ENCODE measurements around the gene WIZ.

DNA sequence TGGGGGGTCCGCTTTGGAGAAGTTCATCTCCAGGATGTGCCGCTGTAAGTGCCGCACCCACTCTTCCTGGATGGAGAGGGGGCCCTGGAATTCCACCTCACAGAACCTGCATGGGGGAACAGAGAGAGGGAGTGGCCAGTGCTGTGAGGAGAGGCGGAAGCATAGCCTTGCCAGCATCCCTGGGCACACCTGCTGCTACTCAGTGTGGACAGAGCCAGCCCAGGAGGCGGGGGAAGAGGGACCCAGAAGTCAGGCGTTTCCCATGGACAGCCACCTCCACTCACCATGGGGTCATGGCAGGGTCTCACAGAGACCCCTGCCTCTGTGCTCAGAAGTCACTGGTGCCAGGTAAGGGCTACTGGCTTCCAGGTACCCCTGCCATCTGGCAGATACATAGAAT lies 26.6 kb downstream of the WIZ start:
- TF ChIP-seq, protein P1, sequence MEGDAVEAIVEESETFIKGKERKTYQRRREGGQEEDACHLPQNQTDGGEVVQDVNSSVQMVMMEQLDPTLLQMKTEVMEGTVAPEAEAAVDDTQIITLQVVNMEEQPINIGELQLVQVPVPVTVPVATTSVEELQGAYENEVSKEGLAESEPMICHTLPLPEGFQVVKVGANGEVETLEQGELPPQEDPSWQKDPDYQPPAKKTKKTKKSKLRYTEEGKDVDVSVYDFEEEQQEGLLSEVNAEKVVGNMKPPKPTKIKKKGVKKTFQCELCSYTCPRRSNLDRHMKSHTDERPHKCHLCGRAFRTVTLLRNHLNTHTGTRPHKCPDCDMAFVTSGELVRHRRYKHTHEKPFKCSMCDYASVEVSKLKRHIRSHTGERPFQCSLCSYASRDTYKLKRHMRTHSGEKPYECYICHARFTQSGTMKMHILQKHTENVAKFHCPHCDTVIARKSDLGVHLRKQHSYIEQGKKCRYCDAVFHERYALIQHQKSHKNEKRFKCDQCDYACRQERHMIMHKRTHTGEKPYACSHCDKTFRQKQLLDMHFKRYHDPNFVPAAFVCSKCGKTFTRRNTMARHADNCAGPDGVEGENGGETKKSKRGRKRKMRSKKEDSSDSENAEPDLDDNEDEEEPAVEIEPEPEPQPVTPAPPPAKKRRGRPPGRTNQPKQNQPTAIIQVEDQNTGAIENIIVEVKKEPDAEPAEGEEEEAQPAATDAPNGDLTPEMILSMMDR (IDR thresholded peaks at IDR 0.05), result no peak
- TF ChIP-seq POLR2A (IDR thresholded peaks at IDR 0.05), result no peak
- no peak for TF ChIP-seq EP300 (IDR thresholded peaks at IDR 0.05)
